Measurements from ENCODE around the gene CDC42BPB.

- TF ChIP-seq CTCF (IDR thresholded peaks at IDR 0.05) (no peak), POLR2A (IDR thresholded peaks at IDR 0.05) (no peak)
These were observed 119.8 kb downstream of the CDC42BPB start for GRCh38 chr14:102937331-102938175.

Measured in upper lobe of left lung (tissue), 4 donors.